Measurements from ENCODE around the gene ADCYAP1R1. TPM values are rescaled to one million over a fixed set of nuclear protein-coding genes. Genes with fewer than 3 reads are reported as not detected.

ADCYAP1R1 gene
- total RNA-seq, 4 donors from 2014 or later = 13.9 to 36.3 (median 24.2) TPM

- H3K27me3 ChIP-seq = no peaks in the 10 kb centered on the region
- no peaks in the 10 kb centered on the region for H3K9me3 ChIP-seq
- WGBS, 2 donors (ENCODE audit: low coverage in 1 of 2) = 89 to 92% methylated on average over 4 of the region's 5 CpGs
- no peak for ATAC-seq
- H3K4me3 ChIP-seq = no peak overlapping the region
- H3K36me3 ChIP-seq = no peaks in the 10 kb centered on the region
- no peak overlapping the region for H3K27ac ChIP-seq
- TF ChIP-seq CTCF (IDR thresholded peaks at IDR 0.05) (no peak), POLR2AphosphoS5 (IDR thresholded peaks at IDR 0.05) (no peak), POLR2A (IDR thresholded peaks at IDR 0.05) (no peak), EP300 (IDR thresholded peaks at IDR 0.05) (no peak)
- peaks cover 0 to 17% (median 9%) of the 10 kb centered on the region in 3 donors for H3K4me1 ChIP-seq
These were observed 28.2 kb upstream of the ADCYAP1R1 start for GRCh38 chr7:31023877-31024276.

GRCh38 chr7:31027161-31027965, 24.7 kb upstream of the ADCYAP1R1 start:
- Histone ChIP-seq H3K27ac (peak overlapping the region in 3 of 4 donors; percentile 50 to 65 (median 57)), H3K36me3 (no peaks in the 10 kb centered on the region), H3K9me3 (no peaks in the 10 kb centered on the region), H3K4me1 (peaks cover 0 to 17% (median 9%) of the 10 kb centered on the region in 3 donors), H3K4me3 (peak overlapping the region in 1 of 2 donors; percentile 14), H3K27me3 (no peaks in the 10 kb centered on the region)
- no peak for TF ChIP-seq POLR2AphosphoS5 (IDR thresholded peaks at IDR 0.05)
- TF ChIP-seq POLR2A (IDR thresholded peaks at IDR 0.05) = no peak
- no peak for TF ChIP-seq CTCF (IDR thresholded peaks at IDR 0.05)
- no peak for TF ChIP-seq EP300 (IDR thresholded peaks at IDR 0.05)
- 7 to 33% methylated on average over 2 to 3 of the region's 20 CpGs for WGBS, 2 donors (ENCODE audit: low coverage in 1 of 2)
- ATAC-seq = peak; percentile 57

GRCh38 chr7:31028006-31028405, 24.1 kb upstream of the ADCYAP1R1 start:
- Histone ChIP-seq H3K36me3 (no peaks in the 10 kb centered on the region), H3K9me3 (no peaks in the 10 kb centered on the region), H3K27me3 (no peaks in the 10 kb centered on the region), H3K4me3 (no peak overlapping the region), H3K27ac (peak overlapping the region in 3 of 4 donors; percentile 50 to 65 (median 57)), H3K4me1 (peaks cover 0 to 17% (median 9%) of the 10 kb centered on the region in 3 donors)
- TF ChIP-seq POLR2A (IDR thresholded peaks at IDR 0.05) (no peak), CTCF (IDR thresholded peaks at IDR 0.05) (no peak), POLR2AphosphoS5 (IDR thresholded peaks at IDR 0.05) (no peak), EP300 (IDR thresholded peaks at IDR 0.05) (no peak)
- no peak for ATAC-seq
- WGBS, 2 donors (ENCODE audit: low coverage in 1 of 2) = 77% methylated on average over 3 of the region's 5 CpGs; no CpG with 5 or more reads in 1 of the 2 donors

GRCh38 chr7:31028417-31028992, 23.6 kb upstream of the ADCYAP1R1 start:
- ATAC-seq = no peak
- no peak overlapping the region for H3K27ac ChIP-seq

More at GRCh38 chr7:31028417-31028992, 23.6 kb upstream of the ADCYAP1R1 start:
- no peaks in the 10 kb centered on the region for H3K36me3 ChIP-seq
- WGBS, 2 donors (ENCODE audit: low coverage in 1 of 2) = no CpG with 5 or more reads among the region's 18 CpGs
- H3K27me3 ChIP-seq = no peaks in the 10 kb centered on the region
- no peak overlapping the region for H3K4me3 ChIP-seq
- TF ChIP-seq POLR2AphosphoS5 (IDR thresholded peaks at IDR 0.05) (no peak), CTCF (IDR thresholded peaks at IDR 0.05) (no peak), POLR2A (IDR thresholded peaks at IDR 0.05) (no peak), EP300 (IDR thresholded peaks at IDR 0.05) (no peak)
- no peaks in the 10 kb centered on the region for H3K9me3 ChIP-seq
- H3K4me1 ChIP-seq = peaks cover 0 to 17% (median 9%) of the 10 kb centered on the region in 3 donors

Data from gastroesophageal sphincter (tissue), 4 donors.